GM18909 (cell line): ENCODE data around the gene TKTL1.
A peak's percentile ranks its signal among the peaks of the same experiment; 100 is the strongest.

Experiments
- ATAC-seq: cut with Tn5 transposase; IDR thresholded peaks from one replicate; pipeline ENCODE4 v1.9.1; 2021; ENCODE audit warnings: mild to moderate bottlenecking; ENCODE audit not compliant: unreplicated experiment, poor library complexity

TKTL1 gene

GRCh38 chrX:154341399-154342298 lies 46.1 kb downstream of the TKTL1 start:
- peak; percentile 75 for ATAC-seq

GRCh38 chrX:154343063-154343462 lies 47.5 kb downstream of the TKTL1 start:
- ATAC-seq = peak; percentile 17

- peak; percentile 34 for ATAC-seq
These were observed 48.0 kb downstream of the TKTL1 start for GRCh38 chrX:154343620-154344019.

- ATAC-seq = no peak
These were observed 52.5 kb downstream of the TKTL1 start for GRCh38 chrX:154348114-154348531.

GRCh38 chrX:154348646-154349358 lies 53.2 kb downstream of the TKTL1 start:
- no peak for ATAC-seq

DNA sequence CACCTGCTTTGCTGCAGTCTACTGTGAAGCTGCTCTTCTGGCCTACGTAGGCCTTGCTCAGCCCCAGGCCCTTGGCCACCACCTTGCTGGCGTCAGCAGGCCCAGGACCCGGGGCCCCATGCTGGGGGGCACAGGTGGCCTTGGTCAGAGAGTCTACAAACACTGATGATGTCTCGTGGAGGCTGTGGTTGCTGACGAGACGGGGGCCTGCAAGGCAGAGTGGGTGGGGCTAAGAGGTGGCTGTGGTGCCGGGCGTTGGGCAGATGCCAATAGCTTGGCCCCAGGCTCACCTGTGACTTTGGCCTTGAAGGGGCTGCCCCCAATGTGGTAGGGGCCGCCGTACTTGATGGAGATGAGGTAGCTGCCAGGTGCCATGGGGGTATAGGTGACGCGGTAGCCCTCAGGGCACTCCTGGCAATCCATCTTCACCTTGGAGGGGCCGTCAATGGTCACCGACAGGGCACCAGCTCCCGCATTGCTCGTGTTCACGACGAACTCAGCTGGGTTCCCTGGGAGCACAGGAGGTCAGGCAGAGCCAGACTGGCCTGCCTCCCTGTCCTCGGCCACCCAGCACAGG lies 53.9 kb downstream of the TKTL1 start:
- ATAC-seq = no peak

DNA sequence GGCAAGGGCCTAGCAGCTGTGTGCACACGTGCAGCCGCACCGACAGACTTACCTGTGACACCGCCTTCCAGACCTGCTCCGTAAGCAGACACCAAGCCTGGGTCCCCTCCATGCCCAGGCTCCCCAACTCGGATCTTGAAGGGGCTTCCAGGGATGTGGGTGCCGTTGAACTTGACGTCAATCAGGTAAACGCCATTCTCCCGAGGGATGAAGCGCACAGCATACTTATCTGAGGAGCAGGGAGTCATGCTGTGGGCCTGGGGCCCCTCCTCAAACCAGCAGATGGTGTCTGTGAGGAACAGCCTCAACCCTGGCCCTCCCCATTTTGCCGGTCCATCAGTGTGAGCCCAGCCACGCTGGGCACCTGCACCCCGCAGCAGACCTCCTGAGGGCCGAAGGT lies 54.4 kb downstream of the TKTL1 start:
- no peak for ATAC-seq

- no peak for ATAC-seq
These were observed 55.0 kb downstream of the TKTL1 start for GRCh38 chrX:154350429-154351182.

- ATAC-seq = no peak
These were observed 55.8 kb downstream of the TKTL1 start for GRCh38 chrX:154351183-154352011.

DNA sequence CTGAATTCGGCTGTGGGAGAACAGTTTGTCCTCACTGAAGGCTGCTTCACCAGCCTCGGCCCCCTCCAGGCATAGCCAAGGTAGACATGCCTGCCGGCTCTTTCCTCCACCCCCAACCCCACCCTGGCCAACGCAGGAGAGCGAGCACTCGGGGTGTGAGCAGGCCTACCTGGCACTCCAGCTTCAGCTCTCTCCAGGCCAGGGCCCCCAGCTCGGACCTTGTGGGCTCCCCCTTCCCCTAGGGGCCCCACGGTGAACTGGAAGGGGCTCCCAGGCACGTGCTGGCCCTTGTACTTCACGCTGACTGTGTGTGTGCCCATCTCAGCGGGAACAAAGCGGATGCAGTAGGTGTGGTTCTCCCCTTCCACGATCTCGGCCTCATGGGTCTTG lies 56.4 kb downstream of the TKTL1 start:
- no peak for ATAC-seq

- no peak for ATAC-seq
These were observed 56.9 kb downstream of the TKTL1 start for GRCh38 chrX:154352466-154352865.

GRCh38 chrX:154353172-154353843 lies 57.7 kb downstream of the TKTL1 start:
- no peak for ATAC-seq

DNA sequence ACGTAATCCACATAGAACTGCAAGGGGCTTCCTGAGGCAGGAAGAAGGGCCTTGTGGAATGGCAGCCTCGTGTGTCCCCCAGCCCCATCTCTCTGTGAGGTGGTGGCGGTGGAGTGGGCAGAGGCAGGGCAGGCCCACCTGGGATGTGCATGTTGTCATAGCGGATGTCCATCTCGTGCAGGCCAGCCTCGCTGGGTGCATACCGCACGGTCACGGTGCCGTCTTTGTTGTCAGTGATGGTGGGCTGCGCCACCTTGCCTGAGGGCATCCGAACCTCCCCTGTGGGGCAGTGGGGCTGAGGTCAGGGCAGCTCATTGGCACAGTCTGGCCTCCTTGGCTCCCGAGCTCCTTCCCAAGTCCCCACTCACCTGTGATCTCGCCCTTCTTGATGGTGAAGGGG lies 58.4 kb downstream of the TKTL1 start:
- ATAC-seq = no peak

- no peak for ATAC-seq
These were observed 58.9 kb downstream of the TKTL1 start for GRCh38 chrX:154354516-154354915.

DNA sequence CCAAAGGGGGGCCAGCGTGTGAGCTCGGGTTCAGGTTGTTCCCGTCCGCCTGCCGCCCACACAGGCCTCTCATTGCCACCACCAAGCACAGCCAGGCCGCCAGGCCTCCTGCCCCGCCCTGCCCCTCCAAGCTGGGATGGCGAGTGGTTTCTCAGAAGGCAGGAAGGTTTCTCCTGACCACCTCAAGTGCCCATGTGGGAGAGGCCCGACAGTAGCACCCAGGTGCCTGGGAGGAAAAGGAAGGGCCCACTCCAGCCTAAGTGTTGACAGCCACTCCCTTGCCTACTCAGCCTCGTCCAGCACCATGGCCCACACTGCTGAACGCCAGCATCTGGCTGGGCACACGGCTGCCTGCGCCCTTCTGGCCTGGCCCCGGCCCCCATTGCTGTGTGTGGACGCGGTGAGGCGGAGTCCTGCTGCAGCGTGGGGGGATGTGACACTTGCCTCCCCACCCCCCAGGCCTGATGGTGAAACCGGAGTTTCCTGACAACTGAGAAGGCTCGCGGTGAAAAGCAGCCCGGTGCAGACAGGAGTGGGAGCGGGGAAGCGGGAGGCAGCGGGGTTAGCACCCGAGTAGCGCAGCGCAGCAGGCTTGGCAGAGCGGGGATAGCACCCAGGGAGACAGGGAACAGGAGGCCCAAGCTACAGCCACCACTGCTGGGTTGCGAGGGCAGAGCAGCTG lies 59.6 kb downstream of the TKTL1 start:
- no peak for ATAC-seq

DNA sequence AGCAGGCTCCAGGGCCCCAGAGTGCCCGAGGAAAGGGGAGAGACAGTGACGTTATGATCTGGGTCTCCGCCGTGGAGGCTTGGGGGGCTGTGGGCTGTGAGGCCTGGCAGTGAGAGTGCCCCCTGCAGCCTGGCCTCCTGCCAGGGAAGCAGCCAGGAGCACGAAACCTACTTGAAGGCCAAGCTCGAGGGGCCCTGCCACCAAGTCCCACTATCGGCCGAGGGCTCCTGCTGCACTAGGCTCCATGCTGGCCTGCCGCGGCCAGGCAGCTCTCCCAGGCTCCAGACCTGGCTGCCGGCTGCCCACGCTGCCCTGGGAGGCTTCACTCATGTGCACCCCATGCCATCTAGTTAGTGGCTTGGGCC lies 60.2 kb downstream of the TKTL1 start:
- ATAC-seq = no peak

DNA sequence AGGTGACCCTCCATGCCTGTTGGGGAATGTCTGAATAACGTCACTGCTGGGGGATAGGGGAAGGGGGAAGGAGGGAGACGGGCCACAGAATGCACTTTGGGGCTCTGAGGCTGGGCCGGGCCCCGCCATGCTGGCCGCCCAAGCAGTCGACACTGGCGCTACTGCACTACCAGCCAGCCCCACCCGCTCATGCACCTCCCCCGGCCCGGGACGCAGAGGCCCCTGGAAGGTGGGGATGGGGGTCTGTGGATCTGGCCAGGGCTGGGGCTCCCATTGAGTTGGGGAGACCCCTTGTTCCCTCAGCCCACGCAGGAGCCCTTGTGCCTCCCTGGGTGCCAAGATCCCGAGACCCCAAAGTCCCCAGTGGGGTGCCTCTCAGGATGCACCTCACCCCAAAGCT lies 61.0 kb downstream of the TKTL1 start:
- no peak for ATAC-seq

DNA sequence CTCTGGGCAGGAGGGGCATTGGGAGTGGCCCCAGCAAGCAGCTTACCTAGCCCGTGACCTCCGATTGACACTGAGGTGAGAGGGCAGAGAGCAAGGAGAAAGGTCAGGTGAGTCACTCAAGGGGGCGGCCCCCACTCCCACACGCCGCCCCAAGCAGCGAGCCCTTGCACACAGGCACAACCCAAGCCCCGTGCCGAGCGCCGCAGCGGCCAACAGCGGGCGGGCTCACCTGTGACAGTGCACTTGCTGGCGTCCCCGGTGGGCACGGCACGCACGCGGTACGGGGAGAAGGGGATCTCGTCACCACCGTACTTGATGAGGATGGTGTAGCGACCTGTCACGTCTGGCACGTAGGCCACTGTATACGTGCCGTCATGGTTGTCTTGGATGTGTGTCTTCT lies 61.6 kb downstream of the TKTL1 start:
- ATAC-seq = no peak

- ATAC-seq = no peak
These were observed 62.4 kb downstream of the TKTL1 start for GRCh38 chrX:154358011-154358410.
